ENCODE measurements around the gene SHISA9. TPM values are rescaled to one million over a fixed set of nuclear protein-coding genes. Genes with fewer than 3 reads are reported as not detected.
"Not testable (repeated sequence)": the region's sequence is repeated elsewhere in the genome, so short reads cannot be mapped to it uniquely, and the experiment has no call there.

Gene SHISA9
- 0.12 TPM in 1 of 2 replicates, not detected in the other for total RNA-seq

GRCh38 chr16:12901597-12902461, at the start of gene SHISA9:
SHISA9 (plus strand) TSS chr16:12901598.
- Mint-ChIP-seq H3K4me3 (no peak within 1 kb of the TSS), H3K27ac (no peak within 1 kb of the TSS), H3K4me1 (peaks cover 2% of the 10 kb centered on the region), H3K9me3 (no peaks in the 10 kb centered on the region), H3K27me3 (peaks cover 68% of the 10 kb centered on the region), H3K36me3 (ENCODE audit: low read depth) (no peaks in the 10 kb centered on the region)
- intact Hi-C loops (cut with micrococcal nuclease): no loop called here
- peak; percentile 57 for DNase-seq

GRCh38 chr16:12853972-12854371, 47.4 kb upstream of the SHISA9 start:
- Mint-ChIP-seq H3K36me3 (ENCODE audit: low read depth) (no peaks in the 10 kb centered on the region), H3K27me3 (no peaks in the 10 kb centered on the region), H3K9me3 (no peaks in the 10 kb centered on the region), H3K27ac (no peak overlapping the region), H3K4me3 (no peak overlapping the region), H3K4me1 (no peaks in the 10 kb centered on the region)
- DNase-seq: no peak
- intact Hi-C loops (cut with micrococcal nuclease): no loop called here

- H3K27ac Mint-ChIP-seq; H3K9me3 Mint-ChIP-seq; H3K36me3 Mint-ChIP-seq (ENCODE audit: low read depth); intact Hi-C loops (cut with micrococcal nuclease); DNase-seq; H3K4me3 Mint-ChIP-seq; H3K4me1 Mint-ChIP-seq; H3K27me3 Mint-ChIP-seq: not testable (repeated sequence)
Measured at GRCh38 chr16:12857435-12857834, 44.0 kb upstream of the SHISA9 start.

GRCh38 chr16:12862327-12862726, 39.1 kb upstream of the SHISA9 start:
- Mint-ChIP-seq H3K4me3 (no peak overlapping the region), H3K36me3 (ENCODE audit: low read depth) (no peaks in the 10 kb centered on the region), H3K27ac (no peak overlapping the region), H3K9me3 (no peaks in the 10 kb centered on the region), H3K4me1 (no peaks in the 10 kb centered on the region), H3K27me3 (no peaks in the 10 kb centered on the region)
- no peak for DNase-seq
- intact Hi-C loops (cut with micrococcal nuclease): no loop called here

- Mint-ChIP-seq H3K27me3 (no peaks in the 10 kb centered on the region), H3K9me3 (no peaks in the 10 kb centered on the region), H3K36me3 (ENCODE audit: low read depth) (no peaks in the 10 kb centered on the region), H3K4me1 (no peaks in the 10 kb centered on the region), H3K27ac (no peak overlapping the region), H3K4me3 (no peak overlapping the region)
- no peak for DNase-seq
- intact Hi-C loops (cut with micrococcal nuclease): no loop called here
Measured at GRCh38 chr16:12862941-12863340, 38.5 kb upstream of the SHISA9 start.

GRCh38 chr16:12866981-12867551, 34.3 kb upstream of the SHISA9 start:
- no peaks in the 10 kb centered on the region for H3K36me3 Mint-ChIP-seq (ENCODE audit: low read depth)
- H3K4me1 Mint-ChIP-seq: no peaks in the 10 kb centered on the region
- no peak for DNase-seq
- no peaks in the 10 kb centered on the region for H3K9me3 Mint-ChIP-seq
- intact Hi-C loops (cut with micrococcal nuclease): no loop called here
- no peak overlapping the region for H3K27ac Mint-ChIP-seq
- peaks cover 4% of the 10 kb centered on the region for H3K27me3 Mint-ChIP-seq
- H3K4me3 Mint-ChIP-seq: no peak overlapping the region

DNA sequence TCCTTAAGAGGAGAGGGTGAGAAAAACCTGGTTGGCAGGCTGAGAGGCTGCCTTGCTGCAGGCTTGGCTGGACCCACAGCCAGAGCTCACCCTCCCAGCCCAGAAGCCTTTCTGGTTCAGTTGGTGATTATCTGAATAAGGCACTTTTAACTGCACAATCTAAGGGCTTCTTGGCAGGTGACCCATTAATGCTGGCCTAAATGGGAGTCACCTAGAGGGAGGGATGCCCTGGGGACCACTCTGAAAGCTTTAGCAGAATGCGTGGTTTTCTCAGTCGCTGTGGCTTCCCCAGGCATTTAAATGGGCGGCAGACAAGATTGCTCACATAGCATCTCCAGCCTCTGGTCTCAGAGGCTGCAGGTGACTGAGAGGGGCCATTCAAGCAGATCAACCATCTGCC, 33.2 kb upstream of the SHISA9 start:
- intact Hi-C loops (cut with micrococcal nuclease): no loop called here
- H3K27me3 Mint-ChIP-seq: peaks cover 4% of the 10 kb centered on the region

GRCh38 chr16:12868788-12869187, 32.6 kb upstream of the SHISA9 start:
- Mint-ChIP-seq H3K4me3 (no peak overlapping the region), H3K9me3 (no peaks in the 10 kb centered on the region), H3K27me3 (peaks cover 4% of the 10 kb centered on the region), H3K4me1 (no peaks in the 10 kb centered on the region), H3K36me3 (ENCODE audit: low read depth) (no peaks in the 10 kb centered on the region), H3K27ac (no peak overlapping the region)
- DNase-seq: no peak
- intact Hi-C loops (cut with micrococcal nuclease): no loop called here

More for the DNA sequence above, 33.2 kb upstream of the SHISA9 start:
- no peak overlapping the region for H3K27ac Mint-ChIP-seq
- H3K9me3 Mint-ChIP-seq: no peaks in the 10 kb centered on the region
- H3K4me1 Mint-ChIP-seq: no peaks in the 10 kb centered on the region
- H3K4me3 Mint-ChIP-seq: no peak overlapping the region
- no peak for DNase-seq
- no peaks in the 10 kb centered on the region for H3K36me3 Mint-ChIP-seq (ENCODE audit: low read depth)

- Mint-ChIP-seq H3K4me3 (no peak overlapping the region), H3K9me3 (no peaks in the 10 kb centered on the region), H3K27me3 (peaks cover 4% of the 10 kb centered on the region), H3K4me1 (no peaks in the 10 kb centered on the region), H3K36me3 (ENCODE audit: low read depth) (no peaks in the 10 kb centered on the region), H3K27ac (no peak overlapping the region)
- no peak for DNase-seq
- intact Hi-C loops (cut with micrococcal nuclease): no loop called here
Measured at GRCh38 chr16:12869698-12870427, 31.5 kb upstream of the SHISA9 start.

DNA sequence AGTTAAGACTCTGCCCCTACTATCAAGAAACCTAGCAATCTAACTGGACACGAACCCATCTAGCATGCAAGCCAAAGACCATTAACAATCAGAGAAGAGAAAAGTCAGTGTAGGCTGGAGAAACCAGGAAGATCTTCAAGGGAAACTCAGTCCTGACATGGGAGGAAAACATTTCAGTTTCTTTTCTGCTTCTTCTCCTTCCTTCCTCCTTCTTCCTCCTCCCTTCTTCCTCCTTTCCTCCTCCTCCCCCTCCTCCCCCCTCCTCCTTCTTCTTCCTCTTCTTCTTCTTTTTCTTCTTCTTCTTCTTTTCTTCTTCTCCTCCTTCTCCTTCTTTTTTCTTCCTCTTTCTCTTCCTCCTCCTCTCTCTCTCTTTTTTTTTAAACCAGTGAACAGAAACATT, 29.6 kb upstream of the SHISA9 start:
- no peak for DNase-seq
- H3K9me3 Mint-ChIP-seq: no peaks in the 10 kb centered on the region
- no peaks in the 10 kb centered on the region for H3K36me3 Mint-ChIP-seq (ENCODE audit: low read depth)
- H3K27me3 Mint-ChIP-seq: peaks cover 4% of the 10 kb centered on the region
- intact Hi-C loops (cut with micrococcal nuclease): no loop called here
- H3K4me1 Mint-ChIP-seq: no peaks in the 10 kb centered on the region
- no peak overlapping the region for H3K4me3 Mint-ChIP-seq
- no peak overlapping the region for H3K27ac Mint-ChIP-seq

GRCh38 chr16:12874186-12874585, 27.2 kb upstream of the SHISA9 start:
- H3K4me3 Mint-ChIP-seq: no peak overlapping the region
- intact Hi-C loops (cut with micrococcal nuclease): no loop called here
- peaks cover 4% of the 10 kb centered on the region for H3K27me3 Mint-ChIP-seq
- H3K9me3 Mint-ChIP-seq: no peaks in the 10 kb centered on the region
- DNase-seq: no peak
- no peak overlapping the region for H3K27ac Mint-ChIP-seq
- H3K4me1 Mint-ChIP-seq: no peaks in the 10 kb centered on the region
- H3K36me3 Mint-ChIP-seq (ENCODE audit: low read depth): no peaks in the 10 kb centered on the region

DNA sequence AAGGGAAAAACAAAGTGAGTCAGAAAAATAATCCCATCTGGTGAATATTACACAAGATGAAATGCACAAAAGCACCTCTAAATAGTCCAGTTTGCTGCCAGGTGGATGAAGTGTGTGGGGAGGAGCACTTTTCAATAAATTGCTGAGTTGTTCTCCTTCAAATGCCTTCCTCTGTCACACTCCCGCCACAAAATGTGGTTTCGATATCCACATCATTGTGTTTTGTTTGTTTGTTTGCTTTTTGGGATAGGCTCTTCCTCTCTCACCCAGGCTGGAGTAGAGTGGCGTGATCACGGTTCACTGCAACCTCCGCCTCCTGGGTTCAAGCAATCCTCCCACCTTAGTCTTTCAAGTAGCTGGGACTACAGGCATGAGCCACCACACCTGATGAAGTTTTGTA, 24.6 kb upstream of the SHISA9 start:
- Mint-ChIP-seq H3K36me3 (ENCODE audit: low read depth) (no peaks in the 10 kb centered on the region), H3K27me3 (no peaks in the 10 kb centered on the region), H3K9me3 (no peaks in the 10 kb centered on the region), H3K27ac (no peak overlapping the region), H3K4me3 (no peak overlapping the region), H3K4me1 (no peaks in the 10 kb centered on the region)
- DNase-seq: no peak
- intact Hi-C loops (cut with micrococcal nuclease): no loop called here

DNA sequence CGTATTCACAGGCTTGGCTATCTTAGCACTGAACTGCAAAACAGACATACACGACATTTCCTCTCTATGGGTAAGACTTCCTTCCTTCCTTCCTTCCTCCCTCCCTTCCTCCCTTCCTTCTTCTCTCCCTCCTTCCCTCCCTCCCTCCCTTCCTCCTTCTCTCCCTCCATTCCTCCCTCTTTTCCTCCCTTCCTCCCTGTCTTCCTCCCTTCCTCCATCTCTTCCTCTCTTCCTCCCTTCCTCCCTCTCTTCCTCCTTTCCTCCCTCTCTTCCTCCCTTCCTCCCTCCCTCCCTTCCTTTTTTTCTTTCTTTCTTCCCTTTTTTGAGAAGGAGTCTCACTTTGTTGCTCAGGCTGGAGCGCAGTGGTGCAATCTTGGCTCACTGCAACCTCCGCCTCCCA, 22.4 kb upstream of the SHISA9 start:
- no peaks in the 10 kb centered on the region for H3K36me3 Mint-ChIP-seq (ENCODE audit: low read depth)
- DNase-seq: no peak

GRCh38 chr16:12879812-12880211, 21.6 kb upstream of the SHISA9 start:
- Mint-ChIP-seq H3K27me3 (peaks cover 4% of the 10 kb centered on the region), H3K4me3 (no peak overlapping the region), H3K27ac (no peak overlapping the region), H3K4me1 (no peaks in the 10 kb centered on the region), H3K36me3 (ENCODE audit: low read depth) (no peaks in the 10 kb centered on the region), H3K9me3 (no peaks in the 10 kb centered on the region)
- no peak for DNase-seq
- intact Hi-C loops (cut with micrococcal nuclease): no loop called here

More for the DNA sequence above, 22.4 kb upstream of the SHISA9 start:
- no peaks in the 10 kb centered on the region for H3K27me3 Mint-ChIP-seq
- intact Hi-C loops (cut with micrococcal nuclease): no loop called here
- no peak overlapping the region for H3K27ac Mint-ChIP-seq
- no peaks in the 10 kb centered on the region for H3K9me3 Mint-ChIP-seq
- H3K4me3 Mint-ChIP-seq: no peak overlapping the region
- H3K4me1 Mint-ChIP-seq: no peaks in the 10 kb centered on the region
